IMR-90 (cell line): ENCODE measurements around the gene SMC5. TPM values are rescaled to one million over a fixed set of nuclear protein-coding genes. Genes with fewer than 3 reads are reported as not detected.

Experiments used
- ATAC-seq: fragments of 200-7000 bp; cut with Tn5 transposase; 2 replicates; pipeline ENCODE4 v1.9.1; 2020; ENCODE audit warnings: low read depth, mild to moderate bottlenecking, moderate library complexity
- BruUV-seq: library from RNA; stranded (reverse); fragments of 400-500 nt; replicated peaks from 2 replicates; lab custom pipeline; 2021; lab: Mats Ljungman, UMichigan
- CTCF ChIA-PET: fragments of 300-600 bp; formaldehyde crosslinking; extraction: SDS; loops from one replicate; lab custom pipeline; 2021; ENCODE audit warnings: antibody characterized with exemption; lab: Yijun Ruan, JAX
- POLR2A ChIA-PET: fragments of 300-600 bp; sonication (Branson Sonifier 250); formaldehyde crosslinking; loops from one replicate; lab custom pipeline; 2022; ENCODE audit warnings: antibody characterized with exemption; ENCODE audit not compliant: unreplicated experiment; lab: Charles Lee
- DNase-seq: peaks from one replicate; pipeline ENCODE4 v3.0.0; 2013
- H2AFZ ChIP-seq: replicated peaks from 2 replicates; pipeline ENCODE3; 2013; ENCODE audit warnings: low read length, mild to moderate bottlenecking; ENCODE audit not compliant: poor library complexity
- H2AK5ac ChIP-seq: 2 replicates; pipeline ENCODE4 v1.6.1; 2013; ENCODE audit warnings: low read depth, low read length, inconsistent platforms
- H2AK9ac ChIP-seq: replicated peaks from 2 replicates; pipeline ENCODE3; 2013; ENCODE audit warnings: mild to moderate bottlenecking, low read depth, low read length, moderate library complexity; ENCODE audit not compliant: poor library complexity
- H2BK120ac ChIP-seq: 2 replicates; pipeline ENCODE4 v1.6.1; 2013; ENCODE audit warnings: low read depth, low read length, inconsistent platforms
- H2BK15ac ChIP-seq: 3 replicates; pipeline ENCODE4 v1.6.1; 2013; ENCODE audit warnings: low read depth, low read length, inconsistent platforms
- H2BK20ac ChIP-seq: 2 replicates; pipeline ENCODE4 v1.6.1; 2013; ENCODE audit warnings: low read depth, mild to moderate bottlenecking, inconsistent platforms, low read length, moderate library complexity
- H2BK5ac ChIP-seq: 2 replicates; pipeline ENCODE4 v1.6.1; 2013; ENCODE audit warnings: mild to moderate bottlenecking, low read depth, low read length, inconsistent platforms; ENCODE audit not compliant: poor library complexity, severe bottlenecking
- H3K14ac ChIP-seq: replicated peaks from 2 replicates; pipeline ENCODE4 v1.6.1; 2013; ENCODE audit warnings: low read depth, low read length, inconsistent platforms
- H3K18ac ChIP-seq: 2 replicates; pipeline ENCODE4 v1.6.1; 2013; ENCODE audit warnings: low read depth, low read length, control low read depth
- H3K23ac ChIP-seq: 2 replicates; pipeline ENCODE4 v1.6.1; 2013; ENCODE audit warnings: low read depth, low read length, inconsistent platforms
- H3K27ac ChIP-seq: 2 replicates; pipeline ENCODE4 v1.5.1; 2013; ENCODE audit warnings: mild to moderate bottlenecking, control low read depth, low read length; ENCODE audit not compliant: insufficient read depth
- H3K27me3 ChIP-seq: 2 replicates; pipeline ENCODE4 v1.6.1; 2013; ENCODE audit warnings: low read length; ENCODE audit not compliant: control insufficient read depth, insufficient read depth
- H3K36me3 ChIP-seq: 2 replicates; pipeline ENCODE4 v1.6.1; 2013; ENCODE audit warnings: low read length, mixed read lengths; ENCODE audit not compliant: control insufficient read depth, insufficient read depth
- H3K4ac ChIP-seq: 2 replicates; pipeline ENCODE4 v1.6.1; 2013; ENCODE audit warnings: low read depth, low read length, inconsistent platforms
- H3K4me1 ChIP-seq: 2 replicates; pipeline ENCODE4 v1.6.1; 2013; ENCODE audit warnings: low read length, mixed read lengths; ENCODE audit not compliant: control insufficient read depth, insufficient read depth
- H3K4me2 ChIP-seq: 2 replicates; pipeline ENCODE4 v1.6.1; 2013; ENCODE audit warnings: low read depth, mild to moderate bottlenecking, control low read depth, low read length, moderate library complexity
- H3K4me3 ChIP-seq: 2 replicates; pipeline ENCODE4 v1.5.1; 2013; ENCODE audit warnings: low read depth, mild to moderate bottlenecking, control low read depth, low read length, moderate library complexity; ENCODE audit not compliant: insufficient read depth
- H3K56ac ChIP-seq: 2 replicates; pipeline ENCODE4 v1.6.1; 2013; ENCODE audit warnings: low read length, inconsistent platforms; ENCODE audit not compliant: insufficient read depth; ENCODE audit errors: extremely low read depth
- H3K79me1 ChIP-seq, 2 experiments: 2 replicates each; pipeline ENCODE4 v1.6.1; 2013; ENCODE audit warnings: low read length in 2 of 2, inconsistent platforms in 1 of 2, low read depth in 1 of 2
- H3K9ac ChIP-seq: 2 replicates; pipeline ENCODE4 v1.6.1; 2013; ENCODE audit warnings: low read depth, low read length, control low read depth
- H3K9me1 ChIP-seq: 2 replicates; pipeline ENCODE4 v1.6.1; 2013; ENCODE audit warnings: low read length, inconsistent platforms; ENCODE audit not compliant: insufficient read depth
- H3K9me3 ChIP-seq: 2 replicates; pipeline ENCODE4 v1.6.1; 2013; ENCODE audit warnings: low read length; ENCODE audit not compliant: control insufficient read depth, insufficient read depth
- H4K20me1 ChIP-seq: 2 replicates; pipeline ENCODE4 v1.6.1; 2013; ENCODE audit warnings: low read length, inconsistent platforms; ENCODE audit not compliant: insufficient read depth
- H4K5ac ChIP-seq: 2 replicates; pipeline ENCODE4 v1.6.1; 2013; ENCODE audit warnings: mild to moderate bottlenecking, low read depth, low read length, control low read depth
- H4K8ac ChIP-seq, 2 experiments: 2 replicates each; pipeline ENCODE4 v1.6.1; 2013; ENCODE audit warnings: low read depth in 2 of 2, low read length in 2 of 2, control low read depth in 1 of 2, inconsistent platforms in 1 of 2
- H4K91ac ChIP-seq: 2 replicates; pipeline ENCODE4 v1.6.1; 2013; ENCODE audit warnings: low read depth, low read length, inconsistent platforms; ENCODE audit not compliant: insufficient read depth
- BHLHE40 ChIP-seq: fragments of 150-350 bp; IDR thresholded peaks from 2 replicates; pipeline ENCODE4 v1.6.1; 2016; ENCODE audit warnings: mild to moderate bottlenecking, low read depth, low read length
- CEBPB ChIP-seq: IDR thresholded peaks from 2 replicates; pipeline ENCODE4 v1.6.1; 2012; ENCODE audit warnings: low read depth, low read length, improper control_type of control experiment
- CHD1 ChIP-seq: IDR thresholded peaks from 2 replicates; pipeline ENCODE4 v1.6.1; 2012; ENCODE audit warnings: low read depth, low read length, improper control_type of control experiment
- FOS ChIP-seq: fragments of 150-350 bp; IDR thresholded peaks from 2 replicates; pipeline ENCODE4 v1.6.1; 2016; ENCODE audit warnings: low read depth, low read length
- MAFK ChIP-seq: IDR thresholded peaks from 2 replicates; pipeline ENCODE4 v1.6.1; 2012; ENCODE audit warnings: low read depth, low read length, improper control_type of control experiment
- MAZ ChIP-seq: IDR thresholded peaks from 2 replicates; pipeline ENCODE4 v1.6.1; 2012; ENCODE audit warnings: low read depth, mild to moderate bottlenecking, low read length, improper control_type of control experiment, moderate library complexity, borderline replicate concordance
- MXI1 ChIP-seq: IDR thresholded peaks from 2 replicates; pipeline ENCODE4 v1.6.1; 2012; ENCODE audit warnings: low read depth, mild to moderate bottlenecking, low read length, moderate library complexity, borderline replicate concordance
- NFE2L2 ChIP-seq: fragments of 150-350 bp; IDR thresholded peaks from 2 replicates; pipeline ENCODE4 v1.6.1; 2016; ENCODE audit warnings: low read depth, mild to moderate bottlenecking, low read length
- POLR2A ChIP-seq: IDR thresholded peaks from 2 replicates; pipeline ENCODE4 v1.6.1; 2012; ENCODE audit warnings: mild to moderate bottlenecking, low read depth, low read length
- RAD21 ChIP-seq: IDR thresholded peaks from 2 replicates; pipeline ENCODE4 v1.6.1; 2012; ENCODE audit warnings: low read length, improper control_type of control experiment
- RCOR1 ChIP-seq: IDR thresholded peaks from 2 replicates; pipeline ENCODE4 v1.6.1; 2012; ENCODE audit warnings: mild to moderate bottlenecking, low read length, improper control_type of control experiment; ENCODE audit not compliant: insufficient replicate concordance
- RFX5 ChIP-seq: IDR thresholded peaks from 2 replicates; pipeline ENCODE4 v1.8.0; 2012; ENCODE audit warnings: low read depth, mild to moderate bottlenecking, low read length, moderate library complexity
- SMC3 ChIP-seq: fragments of 150-350 bp; IDR thresholded peaks from 2 replicates; pipeline ENCODE4 v1.6.1; 2016; ENCODE audit warnings: low read depth, mild to moderate bottlenecking, antibody characterized with exemption, low read length, moderate library complexity
- WGBS, 2 experiments: methylation state at CpG; one replicate each; pipeline versions ENCODE4 v1.1.5 to v1.1.7; 2013; ENCODE audit warnings: missing lambda C conversion rate in 2 of 2; ENCODE audit not compliant: insufficient read length in 1 of 2; ENCODE audit errors: extremely low coverage in 2 of 2; 5-methylcytosine and 5-hydroxymethylcytosine counted together
- dilution Hi-C: fragments of 300-500 bp; cut with HindIII; formaldehyde crosslinking; loops from one replicate; pipeline ENCODE4 v1.14.3; 2018; ENCODE audit warnings: low sequenced_read_pairs; ENCODE audit not compliant: unreplicated experiment
- in situ Hi-C: fragments of 300-500 bp; cut with MboI; formaldehyde crosslinking; loops from 3 replicates; pipeline ENCODE4 v1.14.3; 2019; ENCODE audit warnings: low sequenced_read_pairs, inconsistent platforms, mixed read lengths
- intact Hi-C: fragments of 100-400 bp; cut with micrococcal nuclease; formaldehyde crosslinking; loops from 2 replicates; pipeline ENCODE4 v1.10.0; 2022
- polyA plus RNA-seq, 3 experiments: library from polyadenylated mRNA; depleted of rRNA; stranded (reverse); fragments of >200 nt; gene quantifications; 2 replicates each; pipeline ENCODE4 v1.2.3, GENCODE V29; 2012; ENCODE audit warnings: low replicate concordance in 1 of 3
- total RNA-seq: library from RNA; depleted of rRNA; stranded (reverse); fragments of >200 nt; gene quantifications from 2 replicates; pipeline ENCODE4 v1.2.3, GENCODE V29; 2012
- TF ChIP-seq, protein P1 (sequence below): fragments of 150-350 bp; IDR thresholded peaks from 2 replicates; pipeline ENCODE4 v1.6.1; 2017; ENCODE audit warnings: mild to moderate bottlenecking, antibody characterized with exemption, low read length, low read depth
- TF ChIP-seq, protein P2 (sequence below): fragments of 150-350 bp; IDR thresholded peaks from 2 replicates; pipeline ENCODE4 v1.6.1; 2016; ENCODE audit warnings: low read depth, mild to moderate bottlenecking, low read length, moderate library complexity, borderline replicate concordance
- TF ChIP-seq, protein P3 (sequence below): conservative IDR thresholded peaks from 2 replicates; pipeline ENCODE4 v1.5.1; 2012; ENCODE audit warnings: mild to moderate bottlenecking, low read depth, low read length, improper control_type of control experiment

SMC5 gene
- total and polyA plus RNA-seq, 2 of the 4 experiments (the other 2 are of a cell fraction): 12.0 to 13.3 TPM

DNA sequence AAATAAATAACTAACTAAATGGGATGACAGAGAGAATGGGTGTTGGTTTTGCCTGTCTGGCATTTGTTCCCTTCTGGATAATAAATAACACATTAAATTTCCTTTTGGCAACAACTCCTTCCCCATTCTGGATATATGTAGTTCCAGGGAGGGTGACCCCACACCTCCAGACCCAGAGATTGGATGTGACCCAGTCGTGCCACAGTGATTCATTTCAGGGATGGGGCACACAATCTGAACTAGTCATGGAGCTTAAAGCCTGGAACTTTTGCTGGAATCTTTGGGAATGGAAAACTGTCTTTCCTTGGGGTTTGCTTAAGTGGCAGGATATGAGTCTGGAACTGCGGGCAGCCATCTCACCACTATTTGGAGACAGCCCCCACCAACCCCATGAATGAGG, 144.4 kb downstream of the SMC5 start:
- Histone ChIP-seq H3K79me1 (peaks cover 24 to 88% of the 10 kb centered on the region in 2 experiments), H3K27ac (no peak overlapping the region), H3K27me3 (no peaks in the 10 kb centered on the region), H4K20me1 (peaks cover 64% of the 10 kb centered on the region), H2BK5ac (no peak overlapping the region), H2AK5ac (peak overlapping the region; percentile 42), H3K9me1 (peaks cover 32% of the 10 kb centered on the region), H3K9me3 (no peaks in the 10 kb centered on the region), H3K14ac (0 out of 2 replicates have a peak overlapping the region, but pooled peaks have one; percentile 14), H3K18ac (0 out of 2 replicates have a peak overlapping the region, but pooled peaks have one; percentile 3), H2AFZ (no peak overlapping the region), H3K4me2 (no peak overlapping the region), H3K4me1 (peaks cover 31% of the 10 kb centered on the region), H2BK15ac (no peak overlapping the region), H3K56ac (no peak overlapping the region), H4K5ac (no peak overlapping the region), H3K4ac (peak overlapping the region; percentile 52; the same call in 1 of the 2 replicates), H3K23ac (no peak overlapping the region), H4K91ac (no peak overlapping the region), H2AK9ac (no peak overlapping the region), H2BK20ac (peak overlapping the region; percentile 14; the same call in 1 of the 2 replicates), H2BK120ac (no peak overlapping the region), H3K4me3 (no peak overlapping the region), H3K36me3 (no peaks in the 10 kb centered on the region; the same call in 1 of the 2 replicates), H4K8ac (no peak overlapping the region), H3K9ac (no peak overlapping the region)
- ATAC-seq (no peak), DNase-seq (no peak)
- BruUV-seq: no TSS peak
- in situ Hi-C loops (no loop called here), dilution Hi-C loops (no loop called here), intact Hi-C loops (no loop called here)
- TF ChIP-seq, protein P1, sequence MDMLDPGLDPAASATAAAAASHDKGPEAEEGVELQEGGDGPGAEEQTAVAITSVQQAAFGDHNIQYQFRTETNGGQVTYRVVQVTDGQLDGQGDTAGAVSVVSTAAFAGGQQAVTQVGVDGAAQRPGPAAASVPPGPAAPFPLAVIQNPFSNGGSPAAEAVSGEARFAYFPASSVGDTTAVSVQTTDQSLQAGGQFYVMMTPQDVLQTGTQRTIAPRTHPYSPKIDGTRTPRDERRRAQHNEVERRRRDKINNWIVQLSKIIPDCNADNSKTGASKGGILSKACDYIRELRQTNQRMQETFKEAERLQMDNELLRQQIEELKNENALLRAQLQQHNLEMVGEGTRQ: no peak
- TF ChIP-seq, protein P2, sequence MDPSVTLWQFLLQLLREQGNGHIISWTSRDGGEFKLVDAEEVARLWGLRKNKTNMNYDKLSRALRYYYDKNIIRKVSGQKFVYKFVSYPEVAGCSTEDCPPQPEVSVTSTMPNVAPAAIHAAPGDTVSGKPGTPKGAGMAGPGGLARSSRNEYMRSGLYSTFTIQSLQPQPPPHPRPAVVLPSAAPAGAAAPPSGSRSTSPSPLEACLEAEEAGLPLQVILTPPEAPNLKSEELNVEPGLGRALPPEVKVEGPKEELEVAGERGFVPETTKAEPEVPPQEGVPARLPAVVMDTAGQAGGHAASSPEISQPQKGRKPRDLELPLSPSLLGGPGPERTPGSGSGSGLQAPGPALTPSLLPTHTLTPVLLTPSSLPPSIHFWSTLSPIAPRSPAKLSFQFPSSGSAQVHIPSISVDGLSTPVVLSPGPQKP: no peak
- TF ChIP-seq CHD1 (no peak), RCOR1 (no peak), MXI1 (no peak), POLR2A (no peak), RAD21 (no peak), RFX5 (no peak), MAZ (no peak), SMC3 (no peak), FOS (no peak), CEBPB (no peak), NFE2L2 (no peak), BHLHE40 (no peak), MAFK (no peak)
- TF ChIP-seq, protein P3, sequence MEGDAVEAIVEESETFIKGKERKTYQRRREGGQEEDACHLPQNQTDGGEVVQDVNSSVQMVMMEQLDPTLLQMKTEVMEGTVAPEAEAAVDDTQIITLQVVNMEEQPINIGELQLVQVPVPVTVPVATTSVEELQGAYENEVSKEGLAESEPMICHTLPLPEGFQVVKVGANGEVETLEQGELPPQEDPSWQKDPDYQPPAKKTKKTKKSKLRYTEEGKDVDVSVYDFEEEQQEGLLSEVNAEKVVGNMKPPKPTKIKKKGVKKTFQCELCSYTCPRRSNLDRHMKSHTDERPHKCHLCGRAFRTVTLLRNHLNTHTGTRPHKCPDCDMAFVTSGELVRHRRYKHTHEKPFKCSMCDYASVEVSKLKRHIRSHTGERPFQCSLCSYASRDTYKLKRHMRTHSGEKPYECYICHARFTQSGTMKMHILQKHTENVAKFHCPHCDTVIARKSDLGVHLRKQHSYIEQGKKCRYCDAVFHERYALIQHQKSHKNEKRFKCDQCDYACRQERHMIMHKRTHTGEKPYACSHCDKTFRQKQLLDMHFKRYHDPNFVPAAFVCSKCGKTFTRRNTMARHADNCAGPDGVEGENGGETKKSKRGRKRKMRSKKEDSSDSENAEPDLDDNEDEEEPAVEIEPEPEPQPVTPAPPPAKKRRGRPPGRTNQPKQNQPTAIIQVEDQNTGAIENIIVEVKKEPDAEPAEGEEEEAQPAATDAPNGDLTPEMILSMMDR: no peak
- ChIA-PET POLR2A (no interaction called here), CTCF (no interaction called here)
- no CpG with 5 or more reads among the region's 2 CpGs for WGBS, 2 experiments
